ENCODE results near the gene IFT81. TPM values are rescaled to one million over a fixed set of nuclear protein-coding genes. Genes with fewer than 3 reads are reported as not detected.

Gene IFT81
- total and polyA plus RNA-seq, 2 of the 13 experiments (the other 11 are each of a cell fraction or from before 2014, with no cell fraction given) = 4.2 to 13.0 TPM

- TF ChIP-seq RXRB (CRISPR knock-in tag; IDR thresholded peaks at IDR 0.05; ENCODE audit: borderline replicate concordance) = 0 out of 2 replicates have a peak, but pooled peaks have one; percentile 11
- TF ChIP-seq KDM1A (CRISPR knock-in tag; IDR thresholded peaks at IDR 0.05) = no peak
- TF ChIP-seq SYNCRIP (IDR thresholded peaks at IDR 0.05; ENCODE audit: insufficient read depth, low read depth, low read length) = no peak
- TF ChIP-seq RCOR2 (CRISPR knock-in tag; IDR thresholded peaks at IDR 0.05) = no peak
- TF ChIP-seq ZFP36L2 (CRISPR knock-in tag; IDR thresholded peaks at IDR 0.05) = no peak
- no peak for TF ChIP-seq STAT5B (CRISPR knock-in tag; IDR thresholded peaks at IDR 0.05)
- TF ChIP-seq HIC2 (CRISPR knock-in tag; IDR thresholded peaks at IDR 0.05; ENCODE audit: low read depth) = no peak
- TF ChIP-seq ETV5 (CRISPR knock-in tag; IDR thresholded peaks at IDR 0.05; ENCODE audit: borderline replicate concordance) = no peak
- TF ChIP-seq THAP9 (CRISPR knock-in tag; IDR thresholded peaks at IDR 0.05; ENCODE audit: borderline replicate concordance) = 0 out of 2 replicates have a peak, but pooled peaks have one; percentile 45
- TF ChIP-seq ZNF569 (CRISPR knock-in tag; IDR thresholded peaks at IDR 0.05; ENCODE audit: borderline replicate concordance) = no peak
- peak; percentile 85 for TF ChIP-seq RFX1 (IDR thresholded peaks at IDR 0.05)
- no peak for TF ChIP-seq ZSCAN20 (CRISPR knock-in tag; IDR thresholded peaks at IDR 0.05; ENCODE audit: borderline replicate concordance)
- TF ChIP-seq FOXP1 (IDR thresholded peaks at IDR 0.05) = no peak
- TF ChIP-seq FOXP1 (CRISPR knock-in tag; IDR thresholded peaks at IDR 0.05) = no peak; the same call in 1 of the 2 replicates
- TF ChIP-seq ZNF460 (CRISPR knock-in tag; IDR thresholded peaks at IDR 0.05; ENCODE audit: borderline replicate concordance) = no peak
- TF ChIP-seq ZFX (CRISPR knock-in tag; IDR thresholded peaks at IDR 0.05; ENCODE audit: low read depth) = peak; percentile 79
- TF ChIP-seq ZNF513 (CRISPR knock-in tag; conservative IDR thresholded peaks at IDR 0.05) = no peak
- no peak for TF ChIP-seq ZNF772 (CRISPR knock-in tag; IDR thresholded peaks at IDR 0.05)
- TF ChIP-seq CHD2 (IDR thresholded peaks at IDR 0.05; ENCODE audit: low read depth, low read length) = no peak
- no peak for TF ChIP-seq MTF1 (CRISPR knock-in tag; IDR thresholded peaks at IDR 0.05)
- peak; percentile 48; the same call in 1 of the 2 replicates for TF ChIP-seq RAD21 (CRISPR knock-in tag; IDR thresholded peaks at IDR 0.05)
- TF ChIP-seq EP300 (IDR thresholded peaks at IDR 0.05; ENCODE audit: low read depth in 2 of 2, low read length in 2 of 2) = peak in 1 of 2 experiments; percentile 35; a peak in 1 of 4 replicates
- no peak for TF ChIP-seq EP300 (CRISPR knock-in tag; IDR thresholded peaks at IDR 0.05; ENCODE audit: borderline replicate concordance)
- no peak for TF ChIP-seq ZNF263 (CRISPR knock-in tag; IDR thresholded peaks at IDR 0.05)
- TF ChIP-seq ZNF567 (CRISPR knock-in tag; IDR thresholded peaks at IDR 0.05; ENCODE audit: borderline replicate concordance) = no peak
- TF ChIP-seq ZNF652 (CRISPR knock-in tag; IDR thresholded peaks at IDR 0.05; ENCODE audit: borderline replicate concordance, low read depth) = no peak
- 0 out of 2 replicates have a peak, but pooled peaks have one; percentile 43 for TF ChIP-seq ZFP1 (CRISPR knock-in tag; IDR thresholded peaks at IDR 0.05)
These were observed at the start of gene IFT81 (continued) for GRCh38 chr12:110124269-110124995.

All from HepG2 (cell line).